Stomach (tissue), 9 donors: ENCODE measurements around the gene SPHK2. TPM values are rescaled to one million over a fixed set of nuclear protein-coding genes. Genes with fewer than 3 reads are reported as not detected.

Experiments used
- DNase-seq, 2 donors: peaks; one replicate each; pipeline versions ENCODE4 v3.0.0 to v3.0.0-alpha.2; 2013 to 2019
- H3K27ac ChIP-seq, 5 donors: fragments of 200-600 bp in 4 of 5; sonication (generic) in 4 of 5; one replicate each; pipeline ENCODE4 v1.5.1; 2013 to 2019; ENCODE audit warnings: mild to moderate bottlenecking in 1 of 5, moderate library complexity in 1 of 5
- H3K27me3 ChIP-seq, 3 donors: fragments of 200-600 bp; sonication (generic); one replicate each; pipeline ENCODE4 v1.5.1; 2017 to 2019; ENCODE audit warnings: mixed run types in 1 of 3
- H3K36me3 ChIP-seq, 4 donors: fragments of 200-600 bp; sonication (generic); 1 replicate in 3 of 4; 2 replicates in 1 of 4; pipeline ENCODE4 v1.5.1; 2016 to 2019
- H3K4me1 ChIP-seq, 4 donors: fragments of 200-600 bp; sonication (generic); one replicate each; pipeline ENCODE4 v1.5.1; 2016 to 2019
- H3K4me3 ChIP-seq, 4 donors: fragments of 200-600 bp; sonication (generic) in 3 of 4; one replicate each; pipeline ENCODE4 v1.5.1; 2016 to 2019; ENCODE audit warnings: mild to moderate bottlenecking in 1 of 4
- H3K9me3 ChIP-seq, 4 donors: fragments of 200-600 bp; sonication (generic); one replicate each; pipeline ENCODE4 v1.5.1; 2016 to 2019
- CTCF ChIP-seq, 7 experiments: fragments of 450-650 bp in 4 of 7; fragments of 200-600 bp in 3 of 7; sonication (generic) in 3 of 7; IDR thresholded peaks; one replicate each; pipeline ENCODE4 v1.5.1; 2016 to 2019; ENCODE audit warnings: antibody characterized with exemption in 7 of 7, control low read depth in 2 of 7, mild to moderate bottlenecking in 1 of 7
- EP300 ChIP-seq: sonication (generic); formaldehyde crosslinking; IDR thresholded peaks from one replicate; pipeline ENCODE4 v1.6.1; 2017; ENCODE audit warnings: antibody characterized with exemption
- POLR2A ChIP-seq, 4 donors: fragments of 450-650 bp; IDR thresholded peaks; one replicate each; pipeline ENCODE4 v1.6.1; 2016; ENCODE audit warnings: antibody characterized with exemption in 4 of 4, control low read depth in 2 of 4, mild to moderate bottlenecking in 1 of 4, moderate library complexity in 1 of 4
- POLR2AphosphoS5 ChIP-seq, 3 donors: sonication (generic); formaldehyde crosslinking; IDR thresholded peaks; one replicate each; pipeline ENCODE4 v1.6.1; 2016; ENCODE audit warnings: antibody characterized with exemption in 3 of 3
- WGBS, 5 donors: extraction: QIAGEN DNeasy Blood & Tissue Kit in 3 of 5; methylation state at CpG; one replicate each; pipeline versions ENCODE4 v1.1.5 to v1.1.7; 2013 to 2018; 5-methylcytosine and 5-hydroxymethylcytosine counted together
- intact Hi-C: fragments of 100-400 bp; cut with DNase I; formaldehyde crosslinking; loops from one replicate; pipeline ENCODE4 v1.15.1; 2023; ENCODE audit warnings: low total_unique reads
- polyA plus RNA-seq, 3 donors: library from polyadenylated mRNA; stranded (reverse); fragments of 200-250 nt; gene quantifications; one replicate each; pipeline ENCODE4 v1.2.3, GENCODE V29; 2013
- total RNA-seq, 5 donors: library from RNA; depleted of rRNA; stranded (reverse); fragments of >200 nt; gene quantifications; one replicate each; pipeline versions ENCODE4 v1.1.0 to v1.2.3, GENCODE V29; 2014 to 2016
- donor health status: healthy with polysubstance abuse.
- donor health status: Bipolar disorder and iron deficiency.
- donor health status: healthy.

The SPHK2 gene
- total and polyA plus RNA-seq, 8 donors = 9.4 to 156 (median 19.6) TPM

- Histone ChIP-seq H3K27ac (no peak within 1 kb of the TSS), H3K9me3 (no peaks in the 10 kb centered on the region), H3K36me3 (peaks cover 0 to 6% (median 0%) of the 10 kb centered on the region in 4 donors), H3K4me3 (no peak within 1 kb of the TSS), H3K27me3 (no peaks in the 10 kb centered on the region), H3K4me1 (peaks cover 0 to 16% (median 0%) of the 10 kb centered on the region in 4 donors)
- TF ChIP-seq POLR2A (IDR thresholded peaks at IDR 0.05) (no peak), EP300 (no peak), CTCF (IDR thresholded peaks at IDR 0.05) (no peak), POLR2AphosphoS5 (IDR thresholded peaks at IDR 0.05) (no peak)
- WGBS, 5 donors = 87 to 95% (median 92%) methylated on average over 16 to 39 of the region's 39 CpGs
- intact Hi-C loops = no loop called here
- no peak for DNase-seq
Measured at GRCh38 chr19:48606463-48607358, 12.6 kb upstream of the SPHK2 start, which contains the start of gene SPACA4. Gene SPACA4 (plus strand): TSS chr19:48606742. CDS start chr19:48606979, 237 bp downstream.

GRCh38 chr19:48607359-48607755 lies 11.9 kb upstream of the SPHK2 start:
- H3K4me3 ChIP-seq = no peak overlapping the region
- WGBS, 5 donors = 82 to 94% (median 88%) methylated on average over 6 to 7 of the region's 7 CpGs
- intact Hi-C loops = no loop called here
- TF ChIP-seq EP300 (no peak), POLR2AphosphoS5 (IDR thresholded peaks at IDR 0.05) (no peak), CTCF (IDR thresholded peaks at IDR 0.05) (no peak), POLR2A (IDR thresholded peaks at IDR 0.05) (no peak)
- H3K27me3 ChIP-seq = no peaks in the 10 kb centered on the region
- no peak overlapping the region for H3K27ac ChIP-seq
- H3K36me3 ChIP-seq = peaks cover 0 to 11% (median 0%) of the 10 kb centered on the region in 4 donors
- H3K4me1 ChIP-seq = peaks cover 0 to 12% (median 0%) of the 10 kb centered on the region in 4 donors
- H3K9me3 ChIP-seq = no peaks in the 10 kb centered on the region
- DNase-seq = no peak

GRCh38 chr19:48608798-48609263 lies 10.5 kb upstream of the SPHK2 start:
- Histone ChIP-seq H3K36me3 (peaks cover 0 to 11% (median 0%) of the 10 kb centered on the region in 4 donors), H3K27ac (no peak overlapping the region), H3K4me1 (peaks cover 0 to 24% (median 12%) of the 10 kb centered on the region in 4 donors), H3K27me3 (no peaks in the 10 kb centered on the region), H3K4me3 (no peak overlapping the region), H3K9me3 (no peaks in the 10 kb centered on the region)
- peak in 1 of 2 donors; percentile 58 for DNase-seq
- TF ChIP-seq CTCF (IDR thresholded peaks at IDR 0.05) (peak in 2 of 7 experiments; percentile 6 to 17), POLR2A (IDR thresholded peaks at IDR 0.05) (no peak)
- intact Hi-C loops = no loop called here
- 29 to 50% (median 42%) methylated on average over 9 of the region's 9 CpGs for WGBS, 5 donors

- DNase-seq = no peak
- H3K9me3 ChIP-seq = no peaks in the 10 kb centered on the region
- peaks cover 0 to 11% (median under 1%) of the 10 kb centered on the region in 4 donors for H3K36me3 ChIP-seq
- TF ChIP-seq POLR2A (IDR thresholded peaks at IDR 0.05) = no peak
- no peak for TF ChIP-seq EP300
- TF ChIP-seq CTCF (IDR thresholded peaks at IDR 0.05) = no peak
- TF ChIP-seq POLR2AphosphoS5 (IDR thresholded peaks at IDR 0.05) = no peak
- intact Hi-C loops = no loop called here
- H3K27ac ChIP-seq = no peak overlapping the region
- no peaks in the 10 kb centered on the region for H3K27me3 ChIP-seq
- 88 to 97% (median 91%) methylated on average over 14 to 20 of the region's 20 CpGs for WGBS, 5 donors
- no peak overlapping the region for H3K4me3 ChIP-seq
- H3K4me1 ChIP-seq = peaks cover under 1 to 29% (median 18%) of the 10 kb centered on the region in 4 donors
Measured at GRCh38 chr19:48609571-48610108, 9.7 kb upstream of the SPHK2 start.
